ENCODE measurements around the gene HSD3B7. TPM values are rescaled to one million over a fixed set of nuclear protein-coding genes. Genes with fewer than 3 reads are reported as not detected.

HSD3B7 gene
- total RNA-seq, 1 experiment from 2014 or later = 5.4 TPM

DNA sequence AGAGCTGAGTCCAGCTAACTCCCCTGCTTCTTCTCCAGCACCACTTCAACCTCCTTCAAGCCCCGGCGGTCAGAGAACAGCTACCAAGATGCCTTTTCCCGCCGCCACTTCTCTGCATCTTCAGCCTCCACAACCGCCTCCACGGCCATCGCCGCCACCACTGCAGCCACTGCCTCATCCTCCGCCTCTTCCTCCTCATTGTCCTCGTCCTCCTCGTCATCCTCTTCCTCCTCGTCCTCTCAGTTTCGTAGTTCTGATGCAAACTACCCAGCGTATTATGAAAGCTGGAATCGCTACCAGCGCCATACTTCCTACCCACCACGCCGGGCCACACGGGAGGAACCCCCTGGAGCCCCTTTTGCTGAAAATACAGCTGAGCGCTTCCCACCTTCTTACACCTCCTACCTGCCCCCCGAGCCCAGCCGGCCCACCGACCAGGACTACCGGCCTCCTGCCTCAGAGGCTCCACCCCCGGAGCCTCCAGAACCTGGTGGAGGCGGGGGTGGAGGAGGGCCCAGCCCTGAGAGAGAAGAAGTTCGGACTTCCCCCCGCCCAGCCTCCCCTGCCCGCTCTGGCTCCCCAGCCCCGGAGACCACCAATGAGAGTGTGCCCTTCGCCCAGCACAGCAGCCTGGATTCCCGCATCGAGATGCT is 20.3 kb upstream of the HSD3B7 start:
- Histone ChIP-seq H3K4me3 (ENCODE audit: low read depth in 2 of 2, low read length in 2 of 2) (no peak overlapping the region), H3K9me3 (ENCODE audit: control insufficient read depth, insufficient read depth, low read depth, low read length) (no peaks in the 10 kb centered on the region), H3K27ac (ENCODE audit: low read length) (no peak overlapping the region), H3K27me3 (ENCODE audit: control insufficient read depth, insufficient read depth, low read length) (no peaks in the 10 kb centered on the region), H3K4me1 (ENCODE audit: control insufficient read depth, insufficient read depth, low read length) (no peaks in the 10 kb centered on the region), H3K36me3 (ENCODE audit: control insufficient read depth, insufficient read depth, low read length) (peaks cover 26% of the 10 kb centered on the region)
- TF ChIP-seq, protein P1, sequence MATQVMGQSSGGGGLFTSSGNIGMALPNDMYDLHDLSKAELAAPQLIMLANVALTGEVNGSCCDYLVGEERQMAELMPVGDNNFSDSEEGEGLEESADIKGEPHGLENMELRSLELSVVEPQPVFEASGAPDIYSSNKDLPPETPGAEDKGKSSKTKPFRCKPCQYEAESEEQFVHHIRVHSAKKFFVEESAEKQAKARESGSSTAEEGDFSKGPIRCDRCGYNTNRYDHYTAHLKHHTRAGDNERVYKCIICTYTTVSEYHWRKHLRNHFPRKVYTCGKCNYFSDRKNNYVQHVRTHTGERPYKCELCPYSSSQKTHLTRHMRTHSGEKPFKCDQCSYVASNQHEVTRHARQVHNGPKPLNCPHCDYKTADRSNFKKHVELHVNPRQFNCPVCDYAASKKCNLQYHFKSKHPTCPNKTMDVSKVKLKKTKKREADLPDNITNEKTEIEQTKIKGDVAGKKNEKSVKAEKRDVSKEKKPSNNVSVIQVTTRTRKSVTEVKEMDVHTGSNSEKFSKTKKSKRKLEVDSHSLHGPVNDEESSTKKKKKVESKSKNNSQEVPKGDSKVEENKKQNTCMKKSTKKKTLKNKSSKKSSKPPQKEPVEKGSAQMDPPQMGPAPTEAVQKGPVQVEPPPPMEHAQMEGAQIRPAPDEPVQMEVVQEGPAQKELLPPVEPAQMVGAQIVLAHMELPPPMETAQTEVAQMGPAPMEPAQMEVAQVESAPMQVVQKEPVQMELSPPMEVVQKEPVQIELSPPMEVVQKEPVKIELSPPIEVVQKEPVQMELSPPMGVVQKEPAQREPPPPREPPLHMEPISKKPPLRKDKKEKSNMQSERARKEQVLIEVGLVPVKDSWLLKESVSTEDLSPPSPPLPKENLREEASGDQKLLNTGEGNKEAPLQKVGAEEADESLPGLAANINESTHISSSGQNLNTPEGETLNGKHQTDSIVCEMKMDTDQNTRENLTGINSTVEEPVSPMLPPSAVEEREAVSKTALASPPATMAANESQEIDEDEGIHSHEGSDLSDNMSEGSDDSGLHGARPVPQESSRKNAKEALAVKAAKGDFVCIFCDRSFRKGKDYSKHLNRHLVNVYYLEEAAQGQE (IDR thresholded peaks at IDR 0.05; ENCODE audit: insufficient read depth in 1 of 2, low read depth in 2 of 2, low read length in 1 of 2) = no peak
- TF ChIP-seq POLR2AphosphoS5 (IDR thresholded peaks at IDR 0.05; ENCODE audit: low read depth, low read length) (no peak), TCF7L2 (IDR thresholded peaks at IDR 0.05; ENCODE audit: low read depth, low read length) (no peak), SIN3A (IDR thresholded peaks at IDR 0.05; ENCODE audit: borderline replicate concordance, insufficient read depth, low read depth, low read length) (no peak)
- TF ChIP-seq, protein P2, sequence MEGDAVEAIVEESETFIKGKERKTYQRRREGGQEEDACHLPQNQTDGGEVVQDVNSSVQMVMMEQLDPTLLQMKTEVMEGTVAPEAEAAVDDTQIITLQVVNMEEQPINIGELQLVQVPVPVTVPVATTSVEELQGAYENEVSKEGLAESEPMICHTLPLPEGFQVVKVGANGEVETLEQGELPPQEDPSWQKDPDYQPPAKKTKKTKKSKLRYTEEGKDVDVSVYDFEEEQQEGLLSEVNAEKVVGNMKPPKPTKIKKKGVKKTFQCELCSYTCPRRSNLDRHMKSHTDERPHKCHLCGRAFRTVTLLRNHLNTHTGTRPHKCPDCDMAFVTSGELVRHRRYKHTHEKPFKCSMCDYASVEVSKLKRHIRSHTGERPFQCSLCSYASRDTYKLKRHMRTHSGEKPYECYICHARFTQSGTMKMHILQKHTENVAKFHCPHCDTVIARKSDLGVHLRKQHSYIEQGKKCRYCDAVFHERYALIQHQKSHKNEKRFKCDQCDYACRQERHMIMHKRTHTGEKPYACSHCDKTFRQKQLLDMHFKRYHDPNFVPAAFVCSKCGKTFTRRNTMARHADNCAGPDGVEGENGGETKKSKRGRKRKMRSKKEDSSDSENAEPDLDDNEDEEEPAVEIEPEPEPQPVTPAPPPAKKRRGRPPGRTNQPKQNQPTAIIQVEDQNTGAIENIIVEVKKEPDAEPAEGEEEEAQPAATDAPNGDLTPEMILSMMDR (IDR thresholded peaks at IDR 0.05) = no peak
- ChIA-PET POLR2A (no interaction called here), CTCF (interaction anchor here (0.7 kb wide), 1 partner anchor 11 kb away, joined by 3 read pairs; no protein-coding TSS in a partner anchor)
- no TSS peak for BruUV-seq (replicated peaks)
- DNase-seq (ENCODE audit: low read depth, low spot score) (no peak), ATAC-seq (no peak)
- intact Hi-C loops (cut with micrococcal nuclease; ENCODE audit: unreplicated experiment) (no loop called here), in situ Hi-C loops (cut with HindIII; ENCODE audit: low pct_unique_long_range_greater_than_20kb, low sequenced_read_pairs) (no loop called here)

DNA sequence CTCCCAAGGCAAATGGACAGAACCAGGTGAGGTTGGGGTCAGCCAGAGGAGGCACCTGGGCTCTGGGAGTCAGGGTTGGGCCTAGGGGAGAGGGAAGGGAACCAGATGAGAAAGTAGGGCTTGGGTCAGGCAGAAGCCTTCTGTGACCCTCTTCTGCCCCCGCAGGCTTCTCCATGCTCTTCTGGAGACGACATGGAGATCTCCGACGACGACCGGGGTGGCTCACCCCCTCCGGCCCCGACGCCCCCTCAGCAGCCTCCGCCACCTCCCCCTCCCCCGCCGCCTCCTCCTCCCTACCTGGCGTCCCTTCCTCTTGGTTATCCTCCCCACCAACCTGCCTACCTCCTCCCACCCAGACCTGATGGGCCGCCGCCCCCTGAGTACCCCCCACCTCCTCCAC is 19.6 kb upstream of the HSD3B7 start:
- Histone ChIP-seq H3K4me1 (ENCODE audit: control insufficient read depth, insufficient read depth, low read length) (no peaks in the 10 kb centered on the region), H3K9me3 (ENCODE audit: control insufficient read depth, insufficient read depth, low read depth, low read length) (no peaks in the 10 kb centered on the region), H3K36me3 (ENCODE audit: control insufficient read depth, insufficient read depth, low read length) (peaks cover 22% of the 10 kb centered on the region), H3K27me3 (ENCODE audit: control insufficient read depth, insufficient read depth, low read length) (no peaks in the 10 kb centered on the region), H3K27ac (ENCODE audit: low read length) (no peak overlapping the region), H3K4me3 (ENCODE audit: low read depth in 2 of 2, low read length in 2 of 2) (no peak overlapping the region)
- ChIA-PET POLR2A (interaction anchor here (0.6 kb wide), 1 partner anchor 108 kb away, joined by 7 read pairs; the partner anchor contains the start of gene ZNF668), CTCF (interaction anchor here (0.6 kb wide), 1 partner anchor 90 kb away, joined by 6 read pairs; no protein-coding TSS in a partner anchor)
- DNase-seq (ENCODE audit: low read depth, low spot score) (no peak), ATAC-seq (no peak)
- BruUV-seq (replicated peaks) = no TSS peak
- in situ Hi-C loops (cut with HindIII; ENCODE audit: low pct_unique_long_range_greater_than_20kb, low sequenced_read_pairs) = no loop called here
- intact Hi-C loops (cut with micrococcal nuclease; ENCODE audit: unreplicated experiment) = no loop called here
- TF ChIP-seq, protein P2 (IDR thresholded peaks at IDR 0.05) = no peak
- TF ChIP-seq POLR2AphosphoS5 (IDR thresholded peaks at IDR 0.05; ENCODE audit: low read depth, low read length) (no peak), TCF7L2 (IDR thresholded peaks at IDR 0.05; ENCODE audit: low read depth, low read length) (no peak), SIN3A (IDR thresholded peaks at IDR 0.05; ENCODE audit: borderline replicate concordance, insufficient read depth, low read depth, low read length) (no peak)
- TF ChIP-seq, protein P1 (IDR thresholded peaks at IDR 0.05; ENCODE audit: insufficient read depth in 1 of 2, low read depth in 2 of 2, low read length in 1 of 2) = no peak
